ENCODE measurements around the gene SMTNL2.

- TF ChIP-seq CTCF (IDR thresholded peaks at IDR 0.05; ENCODE audit: low read length) (no peak), EZH2 (optimal IDR thresholded peaks at IDR 0.05; ENCODE audit: low read depth, low read length) (no peak), EZH2phosphoT487 (IDR thresholded peaks at IDR 0.05; ENCODE audit: low read length) (no peak)
Observed at GRCh38 chr17:4572131-4572530, 12.2 kb upstream of the SMTNL2 start.

Measured in MM.1S (cell line).